IMR-90 (cell line): ENCODE data around the gene KRT86. TPM values are rescaled to one million over a fixed set of nuclear protein-coding genes. Genes with fewer than 3 reads are reported as not detected.

Source experiments
- ATAC-seq: fragments of 200-7000 bp; cut with Tn5 transposase; 2 replicates; pipeline ENCODE4 v1.9.1; 2020; ENCODE audit warnings: low read depth, mild to moderate bottlenecking, moderate library complexity
- BruUV-seq: library from RNA; stranded (reverse); fragments of 400-500 nt; replicated peaks from 2 replicates; lab custom pipeline; 2021; lab: Mats Ljungman, UMichigan
- CTCF ChIA-PET: fragments of 300-600 bp; formaldehyde crosslinking; extraction: SDS; loops from one replicate; lab custom pipeline; 2021; ENCODE audit warnings: antibody characterized with exemption; lab: Yijun Ruan, JAX
- POLR2A ChIA-PET: fragments of 300-600 bp; sonication (Branson Sonifier 250); formaldehyde crosslinking; loops from one replicate; lab custom pipeline; 2022; ENCODE audit warnings: antibody characterized with exemption; ENCODE audit not compliant: unreplicated experiment; lab: Charles Lee
- DNase-seq: peaks from one replicate; pipeline ENCODE4 v3.0.0; 2013
- H2AFZ ChIP-seq: replicated peaks from 2 replicates; pipeline ENCODE3; 2013; ENCODE audit warnings: low read length, mild to moderate bottlenecking; ENCODE audit not compliant: poor library complexity
- H2AK5ac ChIP-seq: 2 replicates; pipeline ENCODE4 v1.6.1; 2013; ENCODE audit warnings: low read depth, low read length, inconsistent platforms
- H2AK9ac ChIP-seq: replicated peaks from 2 replicates; pipeline ENCODE3; 2013; ENCODE audit warnings: mild to moderate bottlenecking, low read depth, low read length, moderate library complexity; ENCODE audit not compliant: poor library complexity
- H2BK120ac ChIP-seq: 2 replicates; pipeline ENCODE4 v1.6.1; 2013; ENCODE audit warnings: low read depth, low read length, inconsistent platforms
- H2BK15ac ChIP-seq: 3 replicates; pipeline ENCODE4 v1.6.1; 2013; ENCODE audit warnings: low read depth, low read length, inconsistent platforms
- H2BK20ac ChIP-seq: 2 replicates; pipeline ENCODE4 v1.6.1; 2013; ENCODE audit warnings: low read depth, mild to moderate bottlenecking, inconsistent platforms, low read length, moderate library complexity
- H2BK5ac ChIP-seq: 2 replicates; pipeline ENCODE4 v1.6.1; 2013; ENCODE audit warnings: mild to moderate bottlenecking, low read depth, low read length, inconsistent platforms; ENCODE audit not compliant: poor library complexity, severe bottlenecking
- H3K14ac ChIP-seq: replicated peaks from 2 replicates; pipeline ENCODE4 v1.6.1; 2013; ENCODE audit warnings: low read depth, low read length, inconsistent platforms
- H3K18ac ChIP-seq: 2 replicates; pipeline ENCODE4 v1.6.1; 2013; ENCODE audit warnings: low read depth, low read length, control low read depth
- H3K23ac ChIP-seq: 2 replicates; pipeline ENCODE4 v1.6.1; 2013; ENCODE audit warnings: low read depth, low read length, inconsistent platforms
- H3K27ac ChIP-seq: 2 replicates; pipeline ENCODE4 v1.5.1; 2013; ENCODE audit warnings: mild to moderate bottlenecking, control low read depth, low read length; ENCODE audit not compliant: insufficient read depth
- H3K27me3 ChIP-seq: 2 replicates; pipeline ENCODE4 v1.6.1; 2013; ENCODE audit warnings: low read length; ENCODE audit not compliant: control insufficient read depth, insufficient read depth
- H3K36me3 ChIP-seq: 2 replicates; pipeline ENCODE4 v1.6.1; 2013; ENCODE audit warnings: low read length, mixed read lengths; ENCODE audit not compliant: control insufficient read depth, insufficient read depth
- H3K4ac ChIP-seq: 2 replicates; pipeline ENCODE4 v1.6.1; 2013; ENCODE audit warnings: low read depth, low read length, inconsistent platforms
- H3K4me1 ChIP-seq: 2 replicates; pipeline ENCODE4 v1.6.1; 2013; ENCODE audit warnings: low read length, mixed read lengths; ENCODE audit not compliant: control insufficient read depth, insufficient read depth
- H3K4me2 ChIP-seq: 2 replicates; pipeline ENCODE4 v1.6.1; 2013; ENCODE audit warnings: low read depth, mild to moderate bottlenecking, control low read depth, low read length, moderate library complexity
- H3K4me3 ChIP-seq: 2 replicates; pipeline ENCODE4 v1.5.1; 2013; ENCODE audit warnings: low read depth, mild to moderate bottlenecking, control low read depth, low read length, moderate library complexity; ENCODE audit not compliant: insufficient read depth
- H3K56ac ChIP-seq: 2 replicates; pipeline ENCODE4 v1.6.1; 2013; ENCODE audit warnings: low read length, inconsistent platforms; ENCODE audit not compliant: insufficient read depth; ENCODE audit errors: extremely low read depth
- H3K79me1 ChIP-seq, 2 experiments: 2 replicates each; pipeline ENCODE4 v1.6.1; 2013; ENCODE audit warnings: low read length in 2 of 2, inconsistent platforms in 1 of 2, low read depth in 1 of 2
- H3K9ac ChIP-seq: 2 replicates; pipeline ENCODE4 v1.6.1; 2013; ENCODE audit warnings: low read depth, low read length, control low read depth
- H3K9me1 ChIP-seq: 2 replicates; pipeline ENCODE4 v1.6.1; 2013; ENCODE audit warnings: low read length, inconsistent platforms; ENCODE audit not compliant: insufficient read depth
- H3K9me3 ChIP-seq: 2 replicates; pipeline ENCODE4 v1.6.1; 2013; ENCODE audit warnings: low read length; ENCODE audit not compliant: control insufficient read depth, insufficient read depth
- H4K20me1 ChIP-seq: 2 replicates; pipeline ENCODE4 v1.6.1; 2013; ENCODE audit warnings: low read length, inconsistent platforms; ENCODE audit not compliant: insufficient read depth
- H4K5ac ChIP-seq: 2 replicates; pipeline ENCODE4 v1.6.1; 2013; ENCODE audit warnings: mild to moderate bottlenecking, low read depth, low read length, control low read depth
- H4K8ac ChIP-seq, 2 experiments: 2 replicates each; pipeline ENCODE4 v1.6.1; 2013; ENCODE audit warnings: low read depth in 2 of 2, low read length in 2 of 2, control low read depth in 1 of 2, inconsistent platforms in 1 of 2
- H4K91ac ChIP-seq: 2 replicates; pipeline ENCODE4 v1.6.1; 2013; ENCODE audit warnings: low read depth, low read length, inconsistent platforms; ENCODE audit not compliant: insufficient read depth
- BHLHE40 ChIP-seq: fragments of 150-350 bp; IDR thresholded peaks from 2 replicates; pipeline ENCODE4 v1.6.1; 2016; ENCODE audit warnings: mild to moderate bottlenecking, low read depth, low read length
- CEBPB ChIP-seq: IDR thresholded peaks from 2 replicates; pipeline ENCODE4 v1.6.1; 2012; ENCODE audit warnings: low read depth, low read length, improper control_type of control experiment
- CHD1 ChIP-seq: IDR thresholded peaks from 2 replicates; pipeline ENCODE4 v1.6.1; 2012; ENCODE audit warnings: low read depth, low read length, improper control_type of control experiment
- FOS ChIP-seq: fragments of 150-350 bp; IDR thresholded peaks from 2 replicates; pipeline ENCODE4 v1.6.1; 2016; ENCODE audit warnings: low read depth, low read length
- MAZ ChIP-seq: IDR thresholded peaks from 2 replicates; pipeline ENCODE4 v1.6.1; 2012; ENCODE audit warnings: low read depth, mild to moderate bottlenecking, low read length, improper control_type of control experiment, moderate library complexity, borderline replicate concordance
- MXI1 ChIP-seq: IDR thresholded peaks from 2 replicates; pipeline ENCODE4 v1.6.1; 2012; ENCODE audit warnings: low read depth, mild to moderate bottlenecking, low read length, moderate library complexity, borderline replicate concordance
- NFE2L2 ChIP-seq: fragments of 150-350 bp; IDR thresholded peaks from 2 replicates; pipeline ENCODE4 v1.6.1; 2016; ENCODE audit warnings: low read depth, mild to moderate bottlenecking, low read length
- POLR2A ChIP-seq: IDR thresholded peaks from 2 replicates; pipeline ENCODE4 v1.6.1; 2012; ENCODE audit warnings: mild to moderate bottlenecking, low read depth, low read length
- RAD21 ChIP-seq: IDR thresholded peaks from 2 replicates; pipeline ENCODE4 v1.6.1; 2012; ENCODE audit warnings: low read length, improper control_type of control experiment
- RCOR1 ChIP-seq: IDR thresholded peaks from 2 replicates; pipeline ENCODE4 v1.6.1; 2012; ENCODE audit warnings: mild to moderate bottlenecking, low read length, improper control_type of control experiment; ENCODE audit not compliant: insufficient replicate concordance
- WGBS, 2 experiments: methylation state at CpG; one replicate each; pipeline versions ENCODE4 v1.1.5 to v1.1.7; 2013; ENCODE audit warnings: missing lambda C conversion rate in 2 of 2; ENCODE audit not compliant: insufficient read length in 1 of 2; ENCODE audit errors: extremely low coverage in 2 of 2; 5-methylcytosine and 5-hydroxymethylcytosine counted together
- dilution Hi-C: fragments of 300-500 bp; cut with HindIII; formaldehyde crosslinking; loops from one replicate; pipeline ENCODE4 v1.14.3; 2018; ENCODE audit warnings: low sequenced_read_pairs; ENCODE audit not compliant: unreplicated experiment
- in situ Hi-C: fragments of 300-500 bp; cut with MboI; formaldehyde crosslinking; loops from 3 replicates; pipeline ENCODE4 v1.14.3; 2019; ENCODE audit warnings: low sequenced_read_pairs, inconsistent platforms, mixed read lengths
- intact Hi-C: fragments of 100-400 bp; cut with micrococcal nuclease; formaldehyde crosslinking; loops from 2 replicates; pipeline ENCODE4 v1.10.0; 2022
- polyA plus RNA-seq, 3 experiments: library from polyadenylated mRNA; depleted of rRNA; stranded (reverse); fragments of >200 nt; gene quantifications; 2 replicates each; pipeline ENCODE4 v1.2.3, GENCODE V29; 2012; ENCODE audit warnings: low replicate concordance in 1 of 3
- total RNA-seq: library from RNA; depleted of rRNA; stranded (reverse); fragments of >200 nt; gene quantifications from 2 replicates; pipeline ENCODE4 v1.2.3, GENCODE V29; 2012

The KRT86 gene
- total and polyA plus RNA-seq, 2 of the 4 experiments (the other 2 are of a cell fraction): not detected

DNA sequence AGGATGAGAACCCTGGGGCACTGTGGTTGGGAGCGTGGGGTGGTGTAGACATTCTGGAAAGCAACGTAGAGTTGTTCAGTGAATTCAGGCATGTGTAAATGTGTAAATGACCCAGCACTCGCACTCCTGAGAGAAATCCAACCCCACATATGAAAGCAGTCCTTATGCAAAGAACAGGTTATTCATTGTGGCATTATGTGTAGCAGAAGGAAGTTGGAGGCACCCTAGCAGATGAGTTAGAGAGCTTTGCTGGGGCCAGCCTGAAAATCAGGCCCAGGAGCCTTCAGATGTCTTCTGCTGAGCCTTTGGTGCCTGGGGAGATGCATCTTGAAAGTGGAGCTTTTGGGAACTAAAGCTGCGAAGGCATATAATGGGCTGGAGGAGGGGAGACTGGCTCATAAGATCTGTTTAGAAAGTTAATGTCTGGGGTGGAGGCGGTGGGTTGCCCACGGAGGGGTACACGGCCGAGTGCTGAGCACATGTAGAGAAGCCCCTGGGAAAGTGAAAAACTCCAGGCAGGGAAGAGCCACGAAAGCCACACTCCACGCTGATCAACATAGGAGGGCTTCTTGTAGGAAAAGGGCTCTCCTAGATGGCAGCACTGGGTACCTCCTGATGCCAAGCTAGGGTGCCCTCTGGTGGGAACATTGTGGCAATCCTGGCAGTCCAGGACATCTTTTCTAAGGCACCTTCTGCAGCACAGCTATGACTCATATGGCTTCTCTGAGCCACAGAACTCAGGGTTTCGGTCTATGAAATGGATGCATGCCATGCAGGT, 52.8 kb downstream of the KRT86 start (continued):
- TF ChIP-seq FOS: peak; percentile 67
- TF ChIP-seq CHD1: no peak

DNA sequence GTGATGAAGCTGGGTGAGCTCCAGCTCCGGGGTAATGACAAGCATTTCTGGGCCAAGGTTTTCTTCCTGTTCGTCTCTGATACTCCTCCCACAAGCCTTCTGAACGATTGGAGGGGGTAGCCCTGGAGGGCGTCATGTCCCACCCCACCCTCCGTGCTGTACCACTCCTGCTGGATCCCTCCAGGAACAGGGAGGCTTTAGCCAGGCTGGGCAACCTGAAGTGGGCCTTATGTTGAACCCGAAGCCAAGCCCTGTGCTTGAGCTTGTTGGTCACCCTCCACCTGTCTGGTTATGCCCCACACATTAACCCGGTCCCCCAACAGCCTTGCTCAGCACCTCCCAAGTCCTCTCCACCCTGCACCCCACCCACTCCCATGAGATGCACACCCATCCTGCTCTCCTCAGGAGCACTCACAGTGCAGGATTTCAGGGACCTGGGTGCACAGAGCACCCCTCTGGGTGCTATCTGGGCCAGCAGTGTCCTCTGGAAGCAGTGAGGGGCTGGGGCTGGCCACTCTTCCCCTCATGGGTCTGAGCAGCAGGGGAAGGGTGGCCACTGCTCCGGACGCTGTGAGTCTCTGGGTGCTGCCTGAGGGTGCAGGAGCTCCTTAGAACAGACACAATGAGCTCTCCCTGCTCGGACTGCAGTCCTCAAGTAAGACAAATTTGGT, 53.5 kb downstream of the KRT86 start:
- no peak overlapping the region for H3K4me3 ChIP-seq
- H4K5ac ChIP-seq: no peak overlapping the region
- H4K91ac ChIP-seq: no peak overlapping the region
- no peak overlapping the region for H3K14ac ChIP-seq
- no peak overlapping the region for H2AFZ ChIP-seq
- H3K79me1 ChIP-seq: no peaks in the 10 kb centered on the region
- ChIA-PET CTCF (interaction anchor here (0.5 to 1.8 kb wide), 17 partner anchors 9 to 188 kb away, joined by 3 to 8 read pairs (median 4); no protein-coding TSS in a partner anchor), POLR2A (interaction anchor here (0.6 kb wide), 1 partner anchor 609 kb away, joined by 8 read pairs; no protein-coding TSS in a partner anchor)
- no peak overlapping the region for H2BK20ac ChIP-seq
- H4K20me1 ChIP-seq: no peaks in the 10 kb centered on the region
- intact Hi-C loops (loop anchor here (1.0 to 2.0 kb wide), 3 partner anchors 49 to 172 kb away; no protein-coding TSS in a partner anchor), dilution Hi-C loops (no loop called here), in situ Hi-C loops (loop anchor here (5.0 kb wide), 1 partner anchor 171 kb away; no protein-coding TSS in a partner anchor)
- BruUV-seq: no TSS peak
- H3K18ac ChIP-seq: no peak overlapping the region
- no peak overlapping the region for H2AK5ac ChIP-seq
- no peak overlapping the region for H3K56ac ChIP-seq
- no peak overlapping the region for H3K9ac ChIP-seq
- no peak overlapping the region for H3K23ac ChIP-seq
- no peak overlapping the region for H2BK15ac ChIP-seq
- H3K9me1 ChIP-seq: no peaks in the 10 kb centered on the region
- no peak overlapping the region for H3K4ac ChIP-seq
- WGBS, 2 experiments: 72% methylated on average over 7 of the region's 10 CpGs; no CpG with 5 or more reads in 1 of the 2 experiments
- H3K4me1 ChIP-seq: no peaks in the 10 kb centered on the region
- H2BK5ac ChIP-seq: no peak overlapping the region
- no peaks in the 10 kb centered on the region for H3K36me3 ChIP-seq
- no peak overlapping the region for H4K8ac ChIP-seq
- no peak overlapping the region for H2AK9ac ChIP-seq
- no peak for DNase-seq
- peaks cover 54% of the 10 kb centered on the region for H3K27me3 ChIP-seq
- H3K4me2 ChIP-seq: no peak overlapping the region
- no peak overlapping the region for H3K27ac ChIP-seq
- H2BK120ac ChIP-seq: no peak overlapping the region
- H3K9me3 ChIP-seq: no peaks in the 10 kb centered on the region
- no peak for TF ChIP-seq FOS
- TF ChIP-seq BHLHE40: no peak
- TF ChIP-seq MXI1: no peak
- TF ChIP-seq NFE2L2: no peak
- TF ChIP-seq RAD21: no peak
- TF ChIP-seq MAZ: no peak
- TF ChIP-seq POLR2A: no peak
- no peak for TF ChIP-seq CEBPB
- no peak for TF ChIP-seq RCOR1
- no peak for TF ChIP-seq CHD1
- ATAC-seq: no peak; the same call in 1 of the 2 replicates
